PC-3 (cell line): Measurements from ENCODE around the gene UNC13D. TPM values are rescaled to one million over a fixed set of nuclear protein-coding genes. Genes with fewer than 3 reads are reported as not detected.
"Not testable (repeated sequence)": the region's sequence is repeated elsewhere in the genome, so short reads cannot be mapped to it uniquely, and the experiment has no call there.

ENCODE experiments used
- ATAC-seq: fragments of 200-7000 bp; cut with Tn5 transposase; 2 replicates; pipeline ENCODE4 v1.9.1; 2020; ENCODE audit warnings: mild to moderate bottlenecking, moderate library complexity
- BruUV-seq: library from RNA; stranded (reverse); fragments of 400-500 nt; replicated peaks from 2 replicates; lab custom pipeline; 2021; lab: Mats Ljungman, UMichigan
- CTCF ChIA-PET: fragments of 300-600 bp; sonication (Branson Sonifier 250); formaldehyde crosslinking; loops from one replicate; lab custom pipeline; 2022; ENCODE audit warnings: antibody characterized with exemption; lab: Charles Lee
- POLR2A ChIA-PET: fragments of 300-600 bp; sonication (Branson Sonifier 250); formaldehyde crosslinking; loops from one replicate; lab custom pipeline; 2022; ENCODE audit warnings: antibody characterized with exemption; ENCODE audit not compliant: unreplicated experiment; lab: Charles Lee
- DNase-seq: peaks from one replicate; pipeline ENCODE4 v3.0.0-alpha.2; 2015
- H2AFZ ChIP-seq: fragments of 300-600 bp; sonication (generic); 2 replicates; pipeline ENCODE4 v1.6.0; 2016; ENCODE audit warnings: antibody characterized with exemption, low read length
- H3F3A ChIP-seq: fragments of 300-600 bp; sonication (generic); one replicate; pipeline ENCODE4 v1.6.0; 2017; ENCODE audit warnings: antibody characterized with exemption, low read length, control low read depth, mild to moderate bottlenecking; ENCODE audit not compliant: unreplicated experiment
- H3K27ac ChIP-seq: fragments of 300-600 bp; sonication (generic); 2 replicates; pipeline ENCODE4 v1.5.1; 2016; ENCODE audit warnings: mild to moderate bottlenecking, low read length
- H3K27me3 ChIP-seq: fragments of 300-600 bp; sonication (generic); 2 replicates; pipeline ENCODE4 v1.6.1; 2016; ENCODE audit warnings: low read length, mixed read lengths
- H3K36me3 ChIP-seq: fragments of 300-600 bp; sonication (generic); 2 replicates; pipeline ENCODE4 v1.6.1; 2016; ENCODE audit warnings: low read depth, mixed run types, low read length, mixed read lengths
- H3K4me1 ChIP-seq: fragments of 300-600 bp; sonication (generic); 2 replicates; pipeline ENCODE4 v1.5.1; 2016; ENCODE audit warnings: low read length; ENCODE audit not compliant: insufficient read depth
- H3K4me2 ChIP-seq: fragments of 300-600 bp; sonication (generic); 2 replicates; pipeline ENCODE4 v1.6.0; 2016; ENCODE audit warnings: low read length
- H3K4me3 ChIP-seq: fragments of 300-600 bp; sonication (generic); 2 replicates; pipeline ENCODE4 v1.5.1; 2016; ENCODE audit warnings: mild to moderate bottlenecking, low read length, mixed read lengths
- H3K79me2 ChIP-seq: fragments of 300-600 bp; sonication (generic); 2 replicates; pipeline ENCODE4 v1.6.1; 2017; ENCODE audit warnings: low read length, mixed read lengths
- H3K9ac ChIP-seq: fragments of 300-600 bp; sonication (generic); 2 replicates; pipeline ENCODE4 v1.6.0; 2016; ENCODE audit warnings: mild to moderate bottlenecking, low read length
- H3K9me2 ChIP-seq: fragments of 300-600 bp; sonication (generic); replicated peaks from 2 replicates; pipeline ENCODE4 v1.6.1; 2016; ENCODE audit warnings: mixed run types, low read length, mixed read lengths
- H3K9me3 ChIP-seq: fragments of 300-600 bp; sonication (generic); 2 replicates; pipeline ENCODE4 v1.6.1; 2016; ENCODE audit warnings: low read length, mixed read lengths
- H4K20me1 ChIP-seq: fragments of 300-600 bp; sonication (generic); 2 replicates; pipeline ENCODE4 v1.6.1; 2016; ENCODE audit warnings: low read length, mixed read lengths
- CTCF ChIP-seq: fragments of 300-600 bp; sonication (generic); conservative IDR thresholded peaks from 2 replicates; pipeline ENCODE4 v1.5.1; 2017; ENCODE audit warnings: antibody characterized with exemption, low read depth, mild to moderate bottlenecking, low read length
- EZH2 ChIP-seq: fragments of 300-600 bp; sonication (generic); IDR thresholded peaks from one replicate; pipeline ENCODE4 v1.6.1; 2017; ENCODE audit warnings: antibody characterized with exemption, mild to moderate bottlenecking, low read length; ENCODE audit not compliant: unreplicated experiment
- EZH2phosphoT487 ChIP-seq: fragments of 300-600 bp; sonication (generic); IDR thresholded peaks from 2 replicates; pipeline ENCODE4 v1.6.1; 2018; ENCODE audit warnings: mild to moderate bottlenecking, antibody characterized with exemption, low read length, borderline replicate concordance
- intact Hi-C: fragments of 100-400 bp; cut with micrococcal nuclease; formaldehyde crosslinking; loops from 2 replicates; pipeline ENCODE4 v1.9.0; 2023
- total RNA-seq: library from RNA; depleted of rRNA; stranded (reverse); fragments of >200 nt; gene quantifications from 2 replicates; pipeline ENCODE4 v1.2.3, GENCODE V29; 2014

The UNC13D gene
- total RNA-seq, 1 experiment from 2014 or later = 43.9 TPM

GRCh38 chr17:75872434-75873351 is 28.5 kb upstream of the UNC13D start:
- DNase-seq = peak; percentile 80
- no peaks in the 10 kb centered on the region for H3K9me3 ChIP-seq

GRCh38 chr17:75870228-75870627 is 26.0 kb upstream of the UNC13D start:
- POLR2A ChIA-PET, H2AFZ ChIP-seq, CTCF ChIA-PET: not testable (repeated sequence)

More at GRCh38 chr17:75872434-75873351, 28.5 kb upstream of the UNC13D start:
- Histone ChIP-seq H3K27me3 (no peaks in the 10 kb centered on the region), H3K36me3 (peaks cover 3% of the 10 kb centered on the region; the same call in 1 of the 2 replicates), H3K4me2 (peak overlapping the region; percentile 38), H3K4me1 (peaks cover 36% of the 10 kb centered on the region), H2AFZ (peak overlapping the region; percentile 42; the same call in 1 of the 2 replicates), H3F3A (no peaks in the 10 kb centered on the region), H3K27ac (peak overlapping the region; percentile 62), H4K20me1 (no peaks in the 10 kb centered on the region), H3K79me2 (peaks cover 21% of the 10 kb centered on the region), H3K9ac (no peak overlapping the region), H3K9me2 (no peaks in the 10 kb centered on the region), H3K4me3 (no peak overlapping the region)
- ATAC-seq = peak; percentile 16
- BruUV-seq = no TSS peak
- intact Hi-C loops = no loop called here
- ChIA-PET POLR2A (interaction anchor here (0.6 to 1.1 kb wide), 3 partner anchors 9 to 93 kb away, joined by 5 to 29 read pairs (median 8); partner anchors contain the start of gene WBP2), CTCF (interaction anchor here (0.6 kb wide), 1 partner anchor 17 kb away, joined by 3 read pairs; the partner anchor contains the start of gene WBP2)
- TF ChIP-seq EZH2phosphoT487 (no peak), CTCF (no peak), EZH2 (no peak)

GRCh38 chr17:75869282-75870141 is 25.3 kb upstream of the UNC13D start:
- no peak overlapping the region for H3K27ac ChIP-seq

More at GRCh38 chr17:75870228-75870627, 26.0 kb upstream of the UNC13D start:
- H3K9me3 ChIP-seq, BruUV-seq, H4K20me1 ChIP-seq, H3K27ac ChIP-seq, H3K79me2 ChIP-seq, H3K27me3 ChIP-seq, H3K4me3 ChIP-seq, intact Hi-C loops, ATAC-seq, H3K4me2 ChIP-seq, H3F3A ChIP-seq, H3K9me2 ChIP-seq, H3K36me3 ChIP-seq, H3K9ac ChIP-seq, DNase-seq: not testable (repeated sequence)
- H3K4me1 ChIP-seq = peaks cover 18% of the 10 kb centered on the region

More at GRCh38 chr17:75869282-75870141, 25.3 kb upstream of the UNC13D start:
- no peaks in the 10 kb centered on the region for H4K20me1 ChIP-seq
- H3K4me2 ChIP-seq = no peak overlapping the region
- no peak overlapping the region for H3K9ac ChIP-seq
- H3K9me3 ChIP-seq = no peaks in the 10 kb centered on the region
- H3K27me3 ChIP-seq = no peaks in the 10 kb centered on the region
- no peaks in the 10 kb centered on the region for H3K79me2 ChIP-seq
- peaks cover 17% of the 10 kb centered on the region for H3K4me1 ChIP-seq
- 0 out of 2 replicates have a peak overlapping the region, but pooled peaks have one; percentile 13 for H2AFZ ChIP-seq
- intact Hi-C loops = no loop called here
- peaks cover 3% of the 10 kb centered on the region; the same call in 1 of the 2 replicates for H3K36me3 ChIP-seq
- CTCF ChIA-PET = no interaction called here
- H3K9me2 ChIP-seq = no peaks in the 10 kb centered on the region
- POLR2A ChIA-PET = no interaction called here
- no peak overlapping the region for H3K4me3 ChIP-seq
- H3F3A ChIP-seq = no peaks in the 10 kb centered on the region
- DNase-seq = no peak
- ATAC-seq = peak; percentile 11; the same call in 1 of the 2 replicates
- TF ChIP-seq CTCF = no peak
- no peak for TF ChIP-seq EZH2
- no peak for TF ChIP-seq EZH2phosphoT487
- no TSS peak for BruUV-seq
